Kidney glomerular epithelial cell (primary cell): ENCODE measurements around the gene CDH4.

Experiments
- DNase-seq: peaks from one replicate; lab custom pipeline; 2025; lab: John Stamatoyannopoulos, UW

Gene CDH4

DNA sequence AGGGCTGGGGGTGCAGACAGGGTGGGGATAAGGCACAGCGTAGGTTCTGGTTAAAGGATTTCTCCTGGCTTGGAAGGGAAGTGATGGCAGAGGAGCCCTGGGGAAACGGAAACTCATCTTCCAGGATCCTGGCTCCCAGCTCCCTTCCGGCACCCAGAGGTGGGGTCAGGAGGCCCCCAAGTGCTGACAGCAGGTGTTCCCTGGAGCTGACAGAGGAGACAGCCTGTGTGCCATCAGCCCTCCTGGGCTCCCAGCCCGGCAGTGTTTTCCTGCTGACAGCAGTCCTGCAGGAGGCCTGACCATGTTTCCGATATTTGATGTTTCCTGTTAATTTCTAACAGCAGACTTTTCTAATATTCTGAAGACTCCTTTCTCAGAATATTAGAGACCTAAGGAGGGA is 536.3 kb downstream of the CDH4 start:
- DNase-seq = no peak

DNA sequence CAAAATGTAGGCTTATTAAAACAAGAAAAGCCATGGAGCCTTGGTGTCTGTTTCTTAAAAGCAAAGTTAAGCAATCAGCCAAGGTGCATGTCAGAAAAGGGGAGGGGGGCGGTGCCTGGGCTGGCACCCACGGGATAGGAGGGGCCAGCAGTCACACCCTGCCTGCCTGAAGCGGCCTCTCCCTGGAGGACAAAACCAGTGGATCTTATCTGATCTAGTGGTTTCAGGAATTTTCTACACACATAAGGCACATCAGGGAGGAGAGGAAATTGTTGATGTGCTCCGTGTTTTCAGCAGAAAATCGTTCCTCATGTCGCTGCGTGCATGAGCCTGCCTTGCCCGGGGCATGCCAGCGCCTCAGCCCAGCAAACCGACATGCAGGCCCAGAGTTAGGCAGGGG is 537.3 kb downstream of the CDH4 start:
- DNase-seq = no peak

DNA sequence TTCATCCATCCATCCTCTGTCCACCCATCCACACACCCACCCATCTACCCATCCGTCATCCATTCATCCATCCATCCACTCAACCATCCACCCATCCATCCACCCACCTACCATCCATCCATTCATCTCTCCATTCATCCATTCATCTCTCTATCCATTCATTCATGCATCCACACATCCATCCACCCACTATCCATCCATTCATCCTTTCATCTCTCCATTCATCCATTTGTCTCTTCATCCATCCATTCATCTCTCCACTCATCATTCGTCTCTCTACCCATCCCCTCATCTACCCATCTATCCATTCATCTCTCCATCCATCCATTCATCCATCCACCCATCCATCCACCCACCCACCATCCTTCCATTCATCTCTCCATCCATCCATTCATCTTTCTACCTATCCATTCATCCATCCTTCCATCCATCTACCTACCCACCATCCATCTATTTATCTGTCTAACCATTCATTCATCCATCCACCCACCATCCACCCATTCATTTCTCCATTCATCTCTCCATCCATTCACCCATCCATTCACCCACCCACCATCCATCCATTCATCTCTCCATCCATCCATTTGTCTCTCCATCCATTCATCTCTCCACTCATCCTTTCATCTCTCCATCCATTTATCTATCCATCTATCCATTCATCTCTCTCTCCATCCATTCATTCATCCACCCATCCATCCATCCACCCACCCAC is 538.2 kb downstream of the CDH4 start:
- no peak for DNase-seq

DNA sequence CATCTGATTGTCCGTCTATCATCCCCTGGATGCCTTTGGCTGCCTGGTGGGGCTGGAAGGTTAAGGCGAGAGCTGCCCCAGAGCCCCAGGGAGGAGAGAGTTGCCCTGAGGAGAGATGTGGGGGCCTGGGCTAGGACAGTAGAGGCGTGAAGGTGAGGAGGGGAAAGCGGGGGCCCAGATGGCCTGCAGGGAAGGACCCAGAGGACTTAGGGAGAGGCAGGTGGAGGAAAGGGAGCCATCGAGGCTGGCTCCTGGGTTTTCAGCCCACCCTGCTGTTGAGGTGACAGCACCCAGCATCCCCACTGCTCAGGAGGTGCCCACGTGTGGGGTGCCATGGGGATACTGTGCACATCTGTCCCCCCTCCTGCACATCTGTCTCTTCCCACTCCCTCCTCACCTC is 539.9 kb downstream of the CDH4 start:
- DNase-seq = no peak

DNA sequence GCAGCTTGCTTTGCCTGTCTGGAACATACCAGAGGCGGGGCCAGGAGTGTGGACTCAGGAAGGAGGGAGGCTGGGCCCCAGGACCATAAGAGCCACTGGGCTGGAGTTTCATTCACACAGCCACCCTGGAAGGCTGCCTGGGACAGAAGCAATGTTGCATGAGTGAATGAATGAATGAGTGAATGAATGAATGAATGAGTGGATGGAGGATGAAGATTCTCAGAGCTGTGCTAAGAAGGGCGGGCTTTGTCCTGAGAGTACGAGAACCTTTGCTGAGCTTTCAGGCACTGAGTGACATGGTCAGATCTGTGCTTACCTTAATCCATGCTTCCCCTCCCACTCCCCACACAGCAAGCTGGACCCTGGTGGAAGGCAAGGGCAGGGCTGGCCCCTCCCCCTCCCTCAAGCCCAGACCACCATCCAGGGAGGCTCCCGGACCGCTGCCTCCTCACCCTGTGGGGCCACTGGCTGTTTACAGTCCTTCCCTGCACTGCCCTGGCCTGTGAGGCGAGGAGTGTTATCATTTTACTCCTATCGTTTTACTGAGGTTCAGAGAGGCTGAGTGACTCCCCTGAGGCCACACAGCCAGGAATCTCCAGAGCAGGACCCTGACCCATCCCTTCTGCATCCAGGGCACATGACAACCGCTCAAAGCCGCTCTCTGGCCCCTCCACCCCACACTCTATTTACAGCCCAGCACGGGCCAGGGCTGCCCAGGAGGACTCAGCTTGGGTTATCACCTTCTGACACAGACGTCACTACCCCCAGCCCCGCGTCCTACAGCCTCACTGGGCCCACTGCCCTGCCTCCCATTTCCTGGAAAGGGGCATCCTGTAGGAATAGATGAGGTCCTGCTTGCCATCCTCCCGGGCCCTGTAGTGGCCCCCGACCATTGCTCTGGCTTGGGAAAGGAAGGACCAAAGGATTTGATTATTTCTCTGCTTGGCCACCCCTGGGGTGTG is 543.9 kb downstream of the CDH4 start:
- DNase-seq = no peak

DNA sequence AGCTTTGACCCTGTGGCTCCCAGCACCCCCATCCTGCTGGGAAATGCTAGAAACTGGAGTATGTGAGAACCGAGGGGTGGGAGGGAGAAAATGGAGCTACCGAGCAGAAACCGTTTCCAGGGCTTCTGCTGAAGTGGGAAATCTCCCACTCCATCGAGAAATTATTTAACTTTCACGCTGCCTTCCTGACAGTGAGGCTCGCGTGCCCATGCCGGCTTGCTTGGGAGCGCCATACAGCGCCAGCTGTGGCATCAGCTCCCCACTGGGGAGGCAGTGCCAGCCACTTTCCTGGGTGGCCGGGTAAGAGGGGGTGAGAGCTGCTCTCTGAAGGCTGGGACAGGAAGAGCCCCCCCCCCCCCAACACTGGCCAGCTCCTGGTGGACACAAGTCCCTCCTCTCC is 544.7 kb downstream of the CDH4 start:
- no peak for DNase-seq

DNA sequence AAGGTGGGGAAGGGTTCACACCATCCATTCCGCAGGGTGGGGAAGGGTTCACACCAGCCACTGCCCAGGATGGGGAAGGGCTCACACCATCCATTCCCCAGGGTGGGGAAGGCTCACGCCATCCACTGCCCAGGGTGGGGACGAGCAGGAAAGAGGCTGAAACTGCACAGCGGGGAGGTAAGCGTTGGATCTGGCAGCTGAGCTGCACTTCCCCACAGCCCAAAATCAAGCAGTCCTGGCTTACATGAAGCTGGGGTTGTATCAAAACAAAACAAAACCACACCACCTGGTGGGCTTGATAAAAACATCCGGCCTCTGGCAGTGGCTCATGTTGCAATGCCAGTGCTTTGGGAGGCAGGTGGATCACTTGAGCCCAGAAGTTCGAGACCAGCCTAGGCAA is 545.1 kb downstream of the CDH4 start:
- no peak for DNase-seq

DNA sequence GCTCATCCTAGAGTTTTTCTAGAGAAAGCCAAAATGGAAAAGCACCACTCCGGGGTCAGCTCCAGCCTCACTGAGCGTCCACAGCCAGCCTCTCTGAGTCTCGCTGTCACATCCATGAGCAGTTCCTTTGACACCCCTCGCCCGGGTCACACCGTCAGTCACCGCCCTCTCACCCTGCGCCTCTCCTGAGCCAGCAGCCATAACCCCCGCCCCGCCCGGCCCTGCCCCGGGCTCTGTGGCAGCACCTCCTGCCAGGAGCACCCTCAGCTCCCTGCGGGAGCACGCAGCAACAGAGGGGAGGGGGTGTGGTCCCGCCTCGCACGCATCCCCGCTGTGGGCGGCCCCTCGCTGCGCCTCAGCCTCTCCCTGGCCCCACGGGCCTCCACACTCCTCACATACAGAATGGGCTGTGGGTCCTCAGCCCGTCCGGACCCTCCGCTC is 545.9 kb downstream of the CDH4 start:
- DNase-seq = no peak

DNA sequence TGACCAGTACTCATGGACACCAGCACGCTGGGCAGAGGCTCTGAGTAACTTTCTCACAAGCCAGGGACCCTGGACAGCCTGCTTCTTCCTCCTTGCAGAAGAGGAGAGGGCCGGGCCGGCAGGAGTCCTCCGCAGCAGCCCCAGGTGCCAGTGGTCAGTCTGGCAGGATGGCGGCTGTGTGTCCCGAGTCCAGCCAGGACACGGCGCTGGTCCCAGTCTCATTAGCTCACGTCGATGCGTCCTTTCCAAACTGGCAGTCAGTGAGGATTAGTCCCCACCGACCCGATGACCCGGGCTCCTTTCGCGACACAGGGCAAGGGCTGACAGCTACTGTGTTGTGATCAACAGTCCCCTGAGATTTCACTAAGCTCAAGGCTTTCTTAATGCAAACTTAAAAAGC is 546.6 kb downstream of the CDH4 start:
- DNase-seq = no peak

DNA sequence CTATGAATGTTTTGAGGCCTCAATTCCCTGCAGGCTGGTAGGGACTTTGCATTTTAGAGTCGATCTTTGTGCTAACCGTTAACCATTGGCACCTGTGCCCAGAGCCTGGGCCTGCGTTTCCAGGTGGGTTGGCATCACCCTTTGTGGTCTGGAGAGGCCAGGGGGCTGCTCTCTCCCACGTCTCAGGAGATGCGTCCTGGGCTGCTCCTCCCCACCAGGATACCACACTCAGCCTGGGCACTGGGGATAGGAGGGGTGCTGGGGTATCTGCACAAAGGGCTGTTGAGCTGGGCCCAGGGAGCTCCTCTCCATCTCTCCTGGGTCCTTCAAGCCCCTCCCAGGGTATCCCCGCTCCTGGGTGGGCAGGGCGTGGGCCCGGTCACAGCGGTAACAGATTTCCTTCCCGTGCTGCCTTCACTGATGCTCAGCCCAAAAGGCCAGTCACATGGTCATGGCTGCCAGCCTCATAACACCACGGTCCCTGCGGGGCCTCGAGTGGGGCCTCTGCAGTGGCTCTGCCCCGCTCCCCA is 547.4 kb downstream of the CDH4 start:
- DNase-seq = no peak

DNA sequence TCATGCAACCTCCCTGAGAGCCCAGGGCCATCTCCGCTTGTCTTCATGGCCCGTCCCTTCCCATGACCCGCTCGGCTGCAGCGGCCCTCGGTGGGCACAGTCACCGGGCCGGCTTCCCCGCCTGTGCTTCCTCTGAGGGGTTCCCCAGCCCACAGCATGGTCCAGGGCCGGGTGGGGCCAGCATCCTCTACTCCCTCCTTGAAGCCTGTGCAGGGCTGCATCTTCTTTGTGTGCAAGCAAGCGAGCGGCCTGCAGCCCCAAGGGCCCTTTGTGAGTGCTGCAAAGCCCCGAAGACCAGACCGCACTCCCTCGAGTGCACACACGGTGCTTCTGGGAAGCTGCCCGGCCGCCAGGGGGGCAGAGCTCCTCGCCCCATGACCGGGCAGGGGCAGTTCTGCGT is 547.9 kb downstream of the CDH4 start:
- DNase-seq = no peak

DNA sequence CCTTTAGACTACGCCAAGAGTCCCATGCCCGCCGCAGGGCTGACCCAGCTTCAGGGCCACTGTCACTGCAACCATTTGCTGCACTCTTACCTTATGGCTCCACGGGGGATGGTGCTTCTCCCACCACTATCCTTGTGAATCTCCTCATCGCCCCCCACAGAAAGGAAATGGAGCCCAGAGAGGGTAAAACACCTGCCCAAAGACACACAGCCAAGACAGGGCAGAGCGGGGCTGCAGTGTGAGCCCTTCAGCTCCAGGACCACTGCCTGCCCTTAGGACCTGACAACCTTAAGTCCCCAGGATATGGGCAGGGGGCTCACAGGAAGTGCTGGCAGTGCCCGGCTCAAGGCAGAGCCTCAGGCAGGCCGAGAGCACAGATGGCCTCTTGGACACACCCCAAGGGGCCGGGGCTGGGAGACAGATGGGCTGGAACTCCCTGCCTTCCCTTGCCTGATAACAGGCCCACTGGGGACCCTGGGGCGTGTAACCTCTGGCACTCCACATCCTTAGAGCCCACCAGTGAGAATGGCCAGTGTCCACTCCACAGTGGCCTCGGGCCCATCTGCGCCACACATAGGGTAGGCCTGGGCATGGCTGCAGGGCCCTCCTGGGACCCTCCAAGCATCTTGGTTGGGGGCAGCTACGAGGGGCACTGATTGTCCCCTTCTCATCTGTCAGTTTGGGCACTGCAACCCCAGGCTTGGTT is 548.5 kb downstream of the CDH4 start:
- DNase-seq = no peak

DNA sequence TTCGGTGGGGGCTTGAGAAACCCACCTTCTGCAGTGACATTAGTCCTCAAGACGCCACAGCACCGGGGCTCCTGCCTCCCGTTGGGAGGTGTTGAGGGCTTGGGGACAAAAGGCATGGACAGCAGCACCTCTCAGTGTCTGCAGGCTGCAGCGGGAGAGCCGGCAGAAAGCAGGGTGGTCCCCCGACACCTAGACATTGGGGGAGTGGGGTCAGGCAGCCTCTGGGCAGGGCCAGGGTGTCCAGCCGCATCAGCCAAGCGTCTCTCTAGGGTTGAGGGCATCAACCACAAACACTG is 549.0 kb downstream of the CDH4 start:
- DNase-seq = no peak

DNA sequence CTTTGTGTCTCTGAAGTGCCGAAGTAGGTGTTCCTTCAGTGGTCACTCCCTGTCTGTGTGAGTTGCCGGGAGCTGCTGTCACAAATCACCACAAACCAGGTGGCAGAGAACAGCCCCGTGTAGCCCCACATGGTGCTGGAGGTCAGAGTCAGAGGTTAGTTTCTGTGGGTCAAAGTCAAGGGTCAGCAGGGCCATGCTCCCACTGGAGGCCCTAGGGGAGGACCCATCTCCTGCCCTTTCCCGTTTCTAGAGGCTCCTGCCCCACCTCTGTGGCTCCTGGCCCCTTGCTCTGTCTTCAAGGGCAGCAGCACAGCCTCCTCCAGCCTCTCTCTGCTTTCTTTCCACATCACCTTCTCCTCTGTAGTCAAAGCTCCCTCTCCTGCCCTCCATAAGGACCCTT is 549.4 kb downstream of the CDH4 start:
- no peak for DNase-seq

DNA sequence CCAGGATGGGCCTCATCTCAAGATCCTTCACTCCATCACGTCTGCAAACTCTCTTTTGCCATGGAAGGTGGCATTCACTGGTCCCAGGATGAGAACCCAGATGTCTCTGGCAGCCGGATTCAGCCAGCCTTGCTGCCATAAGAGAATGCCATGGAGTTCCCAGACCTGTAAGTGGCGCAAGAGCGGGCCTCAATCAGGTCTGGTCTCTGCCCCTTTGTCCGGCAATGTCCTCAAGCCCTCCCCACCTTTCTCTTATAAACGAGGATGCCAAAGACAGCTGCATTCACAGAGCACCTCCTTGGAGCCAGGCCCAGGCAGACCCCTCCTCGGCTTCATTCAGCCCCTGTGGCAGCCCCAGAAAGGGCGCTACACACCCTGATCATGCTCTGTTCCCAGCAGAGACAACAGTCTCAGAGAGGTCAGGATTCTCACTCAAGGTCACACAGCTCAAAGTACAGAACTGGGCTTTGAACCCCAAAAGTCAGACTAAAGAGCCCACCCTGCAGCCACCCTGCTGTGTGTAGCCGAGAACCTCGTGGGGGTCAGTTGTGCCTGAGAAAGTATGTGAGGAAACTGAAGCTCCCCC is 549.9 kb downstream of the CDH4 start:
- DNase-seq = no peak

DNA sequence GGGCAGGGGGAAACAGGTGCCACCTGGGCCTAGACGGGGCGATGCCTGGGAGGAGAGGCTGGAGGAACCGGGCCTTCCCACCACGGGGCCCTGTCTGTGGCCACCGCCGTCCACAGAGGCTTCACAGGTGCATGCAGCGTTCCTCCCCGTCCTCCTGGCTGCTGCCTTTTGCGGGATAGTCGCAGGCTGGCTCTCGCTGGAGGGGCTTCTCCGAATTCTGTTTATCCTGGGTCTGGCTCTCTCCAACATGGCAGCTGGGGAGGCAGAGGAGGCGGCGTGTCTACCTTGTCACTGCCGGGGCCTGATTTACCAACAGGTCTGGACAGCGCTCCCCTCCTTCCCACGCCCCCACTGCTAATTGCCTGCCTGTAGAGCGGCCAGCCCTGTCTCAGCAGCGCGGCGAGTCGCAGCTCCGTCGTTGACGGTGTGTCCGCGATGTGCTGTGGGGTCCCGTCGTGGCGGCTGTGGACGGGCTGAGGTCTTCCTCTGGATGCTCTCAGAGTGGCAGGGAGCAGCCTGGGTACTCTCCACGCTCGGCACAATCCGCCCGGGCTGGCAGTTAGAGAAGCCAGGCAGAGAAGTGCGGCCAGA is 550.8 kb downstream of the CDH4 start:
- DNase-seq = no peak

DNA sequence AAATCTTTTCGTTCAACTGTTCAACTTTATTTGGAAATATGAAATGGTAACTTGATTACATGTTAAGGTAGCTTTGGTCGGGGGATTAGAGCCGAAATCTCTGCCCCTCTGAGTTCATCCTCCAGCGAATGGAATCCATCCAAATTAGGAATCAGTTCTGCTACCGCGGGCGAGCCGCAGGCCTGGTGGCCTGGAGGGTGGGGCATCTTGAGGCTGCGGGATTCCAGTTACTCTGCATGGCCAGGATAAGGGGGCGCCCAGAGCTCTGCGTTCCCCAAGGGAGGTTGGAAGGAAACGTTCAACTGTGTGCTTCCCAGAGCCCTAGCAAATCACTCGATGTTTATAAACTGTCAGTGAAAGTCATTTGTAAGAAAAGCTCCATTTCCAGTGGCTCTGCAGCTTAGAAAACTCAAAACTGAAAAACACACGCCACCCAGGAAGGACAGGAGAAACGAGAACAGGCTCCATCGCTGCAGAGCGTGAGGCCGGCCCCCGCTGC is 551.4 kb downstream of the CDH4 start:
- no peak for DNase-seq

DNA sequence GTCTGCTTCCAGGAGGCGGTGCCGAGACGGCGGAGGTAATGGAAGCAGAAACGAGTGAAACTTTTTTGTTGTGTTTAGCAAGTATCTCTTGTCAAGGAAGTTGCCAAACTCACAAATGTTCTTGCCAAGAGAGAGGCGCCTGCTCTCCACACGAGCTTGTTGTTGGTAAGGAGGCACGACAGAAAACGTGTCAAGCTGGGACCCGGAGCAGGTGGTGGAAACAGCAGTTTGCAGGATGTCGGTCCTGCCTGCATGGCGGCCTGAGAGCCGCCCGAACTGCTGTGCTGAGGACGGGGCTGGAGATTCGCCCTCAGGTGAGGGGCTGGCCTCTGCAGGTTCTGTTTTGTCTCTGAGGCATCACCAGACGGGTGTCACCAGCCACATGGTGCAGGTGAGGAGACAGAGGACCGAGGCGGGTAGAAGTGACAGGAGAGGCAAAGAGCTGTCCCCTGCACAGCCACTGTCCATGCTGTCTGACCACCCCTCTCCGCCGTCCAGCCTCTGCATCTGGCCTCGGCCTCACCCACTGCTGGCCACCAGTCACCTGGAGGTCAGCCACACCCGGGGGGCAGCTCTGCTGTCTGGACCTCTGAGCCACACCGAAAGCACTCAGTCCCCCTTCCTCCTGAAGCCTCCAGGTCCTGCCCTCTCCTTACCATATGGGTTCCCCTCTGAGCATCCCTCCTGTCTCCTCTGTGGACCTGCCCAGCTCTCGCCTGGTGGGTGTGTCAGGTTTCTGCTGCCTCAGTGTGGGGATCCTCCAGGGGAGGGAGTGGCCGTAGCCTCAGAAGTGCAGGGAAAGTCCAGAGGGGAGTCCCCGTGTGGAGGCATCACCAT is 552.1 kb downstream of the CDH4 start:
- DNase-seq = no peak

DNA sequence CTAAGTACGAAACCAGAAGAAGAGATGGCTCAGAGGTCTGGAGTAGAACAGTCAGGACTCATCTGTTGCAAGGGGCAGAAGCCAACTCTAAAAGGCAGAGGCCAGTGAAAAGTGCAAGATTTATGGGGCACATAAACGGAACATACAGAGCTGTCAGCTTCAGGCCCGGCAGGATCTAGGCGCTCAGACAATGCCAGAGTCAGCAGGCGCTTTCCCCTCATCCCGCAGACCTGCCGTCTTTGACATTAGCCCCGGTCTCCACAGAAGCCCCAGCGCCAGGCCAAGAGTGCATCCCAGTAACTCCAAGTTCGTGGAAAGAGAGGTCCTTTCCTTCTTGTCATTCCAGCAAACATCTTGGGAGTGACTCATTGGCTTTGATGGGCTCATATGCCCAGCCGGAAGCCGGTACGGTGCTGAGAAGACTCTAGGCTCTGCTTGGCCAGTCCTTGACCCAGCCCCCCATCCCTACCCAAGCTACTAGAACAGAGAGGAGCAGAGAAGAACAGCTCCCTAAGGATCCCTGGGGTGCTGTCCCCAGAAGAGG is 552.8 kb downstream of the CDH4 start:
- DNase-seq = no peak

DNA sequence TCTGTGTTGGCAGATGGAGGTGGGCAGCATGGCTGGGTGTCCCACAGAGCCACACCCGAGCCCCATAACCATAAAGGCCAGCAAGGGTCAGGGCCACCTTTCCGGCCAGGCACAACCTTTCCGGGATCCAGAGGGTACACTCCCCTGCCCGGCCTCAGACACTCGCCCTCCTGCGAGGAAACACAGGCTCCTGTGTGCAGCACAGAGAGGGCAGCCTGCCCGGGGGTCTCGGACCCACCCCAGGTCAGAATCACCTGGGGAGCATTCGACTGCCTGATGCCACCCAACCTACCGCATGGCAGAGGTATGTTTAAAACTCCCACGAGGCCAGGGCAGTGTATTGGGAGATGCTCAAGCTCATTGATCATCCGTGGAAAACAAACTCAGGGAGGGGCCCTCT is 553.3 kb downstream of the CDH4 start:
- DNase-seq = no peak

DNA sequence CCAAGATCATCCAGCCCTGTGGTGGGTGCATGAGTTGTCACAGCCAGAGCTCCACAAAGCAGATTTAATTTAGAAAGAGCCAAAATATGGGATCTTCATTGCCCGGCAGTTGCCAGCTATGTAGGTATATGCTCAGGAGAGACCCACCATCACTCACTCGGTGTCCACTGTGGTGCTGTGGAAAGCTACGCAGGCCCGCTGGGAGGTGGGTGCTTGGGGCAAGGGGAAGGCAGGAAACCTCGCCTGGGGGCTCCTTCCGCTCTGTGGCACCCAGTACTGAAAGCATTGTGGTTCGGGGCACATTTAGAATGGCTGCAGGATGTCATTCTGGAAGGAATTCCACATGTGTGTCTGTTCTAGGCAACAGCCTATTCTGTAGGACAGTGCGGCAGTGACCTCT is 553.7 kb downstream of the CDH4 start:
- DNase-seq = no peak
